ENCODE results near the gene SMCO1. TPM values are rescaled to one million over a fixed set of nuclear protein-coding genes. Genes with fewer than 3 reads are reported as not detected.
A peak's percentile ranks its signal among the peaks of the same experiment; 100 is the strongest.
"Not testable (repeated sequence)": the region's sequence is repeated elsewhere in the genome, so short reads cannot be mapped to it uniquely, and the experiment has no call there.

Gene SMCO1
- total and polyA plus RNA-seq, 8 donors = 0.05 TPM; not detected in 7

DNA sequence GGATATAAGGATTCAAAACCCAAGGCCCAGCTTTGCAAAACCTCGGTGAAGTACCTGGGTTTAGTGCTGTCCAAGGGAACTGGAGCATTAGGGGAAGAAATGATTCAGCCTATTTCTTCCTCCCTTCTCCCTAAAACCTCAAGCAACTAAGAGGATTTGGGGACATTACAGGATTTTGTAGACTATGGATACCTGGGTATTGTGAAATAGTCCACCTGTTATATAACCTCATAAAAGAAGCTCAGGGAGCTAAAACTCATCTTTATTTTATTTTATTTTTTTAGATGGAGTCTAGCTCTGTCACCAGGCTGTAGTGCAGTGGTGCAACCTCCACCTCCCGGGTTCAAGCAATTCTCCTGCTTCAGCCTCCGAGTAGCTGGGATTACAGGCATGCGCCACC, 8.7 kb upstream of the SMCO1 start:
- TF ChIP-seq CTCF (IDR thresholded peaks at IDR 0.05) = no peak
- ATAC-seq = no peak
- H3K36me3 ChIP-seq = no peaks in the 10 kb centered on the region
- 91 to 96% methylated on average over 4 of the region's 4 CpGs for WGBS, 2 donors
- H3K9me3 ChIP-seq = no peaks in the 10 kb centered on the region
- H3K4me3 ChIP-seq = no peak overlapping the region
- no peaks in the 10 kb centered on the region for H3K4me1 ChIP-seq
- FAIRE-seq = no peak
- no peak for DNase-seq
- intact Hi-C loops (cut with DNase I) = no loop called here
- no peaks in the 10 kb centered on the region for H3K27me3 ChIP-seq
- H3K27ac ChIP-seq = no peak overlapping the region

- 71 to 79% methylated on average over 12 of the region's 12 CpGs for WGBS, 2 donors
- not testable (repeated sequence) for FAIRE-seq
Measured at GRCh38 chr3:196521291-196521690, 6.1 kb upstream of the SMCO1 start.

DNA sequence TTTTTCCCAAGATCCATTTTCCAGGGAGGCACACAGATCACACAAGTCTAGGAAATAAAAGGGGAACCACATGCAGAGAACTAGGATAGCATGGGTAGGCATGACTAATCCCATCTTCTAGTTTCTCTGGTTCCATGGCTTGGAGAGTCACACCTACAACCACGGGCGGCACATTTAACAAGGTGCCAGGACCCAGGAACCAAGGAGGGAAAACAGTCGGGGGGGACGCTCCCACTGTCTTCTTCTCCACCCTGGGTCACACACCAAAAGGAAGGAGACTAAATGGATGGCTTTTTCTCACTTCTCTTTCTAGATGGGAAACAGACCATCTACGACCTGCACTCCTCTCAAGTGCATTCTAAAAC, 4.6 kb upstream of the SMCO1 start:
- Histone ChIP-seq H3K36me3 (no peaks in the 10 kb centered on the region), H3K9me3 (no peaks in the 10 kb centered on the region), H3K4me3 (no peak overlapping the region), H3K27ac (no peak overlapping the region), H3K27me3 (no peaks in the 10 kb centered on the region), H3K4me1 (no peaks in the 10 kb centered on the region)
- FAIRE-seq = no peak
- no peak for TF ChIP-seq CTCF (IDR thresholded peaks at IDR 0.05)
- intact Hi-C loops (cut with DNase I) = no loop called here
- DNase-seq = no peak
- ATAC-seq = no peak
- 79 to 80% methylated on average over 5 of the region's 5 CpGs for WGBS, 2 donors

More at GRCh38 chr3:196521291-196521690, 6.1 kb upstream of the SMCO1 start:
- intact Hi-C loops (cut with DNase I); H3K9me3 ChIP-seq; DNase-seq; H3K27ac ChIP-seq; H3K4me3 ChIP-seq; H3K27me3 ChIP-seq; H3K4me1 ChIP-seq; H3K36me3 ChIP-seq; ATAC-seq: not testable (repeated sequence)

- no peaks in the 10 kb centered on the region for H3K36me3 ChIP-seq
- FAIRE-seq = no peak
- peak in 1 of 4 donors; percentile 15 for TF ChIP-seq CTCF (IDR thresholded peaks at IDR 0.05)
- WGBS, 2 donors = 40 to 42% methylated on average over 12 of the region's 12 CpGs
- intact Hi-C loops (cut with DNase I) = no loop called here
- H3K9me3 ChIP-seq = no peaks in the 10 kb centered on the region
- no peak overlapping the region for H3K27ac ChIP-seq
- peak in 2 of 4 donors; percentile 45 to 60 for ATAC-seq
- no peaks in the 10 kb centered on the region for H3K27me3 ChIP-seq
- H3K4me3 ChIP-seq = no peak overlapping the region
- peak in 1 of 6 donors; percentile 19 for DNase-seq
- no peaks in the 10 kb centered on the region for H3K4me1 ChIP-seq
Measured at GRCh38 chr3:196518966-196519717, 4.0 kb upstream of the SMCO1 start.

DNA sequence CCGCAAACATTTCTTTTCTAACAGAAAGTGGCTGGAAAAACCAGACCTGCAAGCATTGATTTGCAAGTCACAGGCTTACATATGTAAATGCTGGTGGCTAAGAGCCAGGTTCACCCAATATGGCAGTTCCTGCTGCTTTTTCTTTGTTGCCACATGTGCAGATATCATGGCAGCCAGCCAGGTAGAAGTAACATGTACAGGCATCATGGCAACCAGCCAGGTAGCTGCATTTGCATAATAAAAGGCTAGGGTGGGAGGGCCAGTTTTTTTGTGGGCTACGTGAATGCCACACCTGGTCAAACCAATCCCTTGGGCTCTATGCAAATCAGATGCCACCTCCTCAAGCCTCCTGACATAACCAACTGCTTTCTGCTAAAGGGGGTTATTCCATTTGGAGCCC, 2.8 kb upstream of the SMCO1 start:
- no peaks in the 10 kb centered on the region for H3K9me3 ChIP-seq
- ATAC-seq (no peak), DNase-seq (no peak), FAIRE-seq (no peak)
- intact Hi-C loops (cut with DNase I) = no loop called here
- H3K4me1 ChIP-seq = no peaks in the 10 kb centered on the region
- H3K27ac ChIP-seq = no peak overlapping the region
- TF ChIP-seq CTCF (IDR thresholded peaks at IDR 0.05) = no peak
- H3K36me3 ChIP-seq = no peaks in the 10 kb centered on the region
- no peak overlapping the region for H3K4me3 ChIP-seq
- 72 to 77% methylated on average over 2 of the region's 2 CpGs for WGBS, 2 donors
- no peaks in the 10 kb centered on the region for H3K27me3 ChIP-seq

Data from pancreas (tissue), 10 donors.